Neuronal stem cell (in vitro differentiated cells): Measurements from ENCODE around the gene ATP2B3.

ENCODE experiments used
- DNase-seq: peaks from one replicate; pipeline ENCODE4 v3.0.0-alpha.2; 2013; ENCODE audit warnings: low spot score
- H2AFZ ChIP-seq: one replicate; pipeline ENCODE4 v1.6.1; 2013; ENCODE audit warnings: mild to moderate bottlenecking, low read length, inconsistent platforms
- H2AK5ac ChIP-seq: 2 replicates; pipeline ENCODE4 v1.6.1; 2013; ENCODE audit warnings: low read depth, mild to moderate bottlenecking, inconsistent platforms, low read length, moderate library complexity, mixed read lengths
- H2BK120ac ChIP-seq: 2 replicates; pipeline ENCODE4 v1.6.1; 2013; ENCODE audit warnings: low read depth, mild to moderate bottlenecking, inconsistent platforms, low read length, moderate library complexity, mixed read lengths
- H2BK12ac ChIP-seq: one replicate; pipeline ENCODE4 v1.6.1; 2013; ENCODE audit warnings: low read length, inconsistent platforms
- H2BK15ac ChIP-seq: 2 replicates; pipeline ENCODE4 v1.6.1; 2013; ENCODE audit warnings: mild to moderate bottlenecking, low read length, inconsistent platforms, mixed read lengths
- H2BK5ac ChIP-seq: one replicate; pipeline ENCODE4 v1.6.1; 2013; ENCODE audit warnings: inconsistent platforms, mild to moderate bottlenecking, low read length, moderate library complexity
- H3K14ac ChIP-seq: one replicate; pipeline ENCODE4 v1.6.1; 2013; ENCODE audit warnings: low read length, inconsistent platforms
- H3K18ac ChIP-seq: 2 replicates; pipeline ENCODE4 v1.6.1; 2013; ENCODE audit warnings: low read length, inconsistent platforms
- H3K23ac ChIP-seq: 2 replicates; pipeline ENCODE4 v1.6.1; 2013; ENCODE audit warnings: low read depth, mild to moderate bottlenecking, mixed read lengths, low read length, inconsistent platforms; ENCODE audit not compliant: poor library complexity
- H3K27ac ChIP-seq: replicated peaks from 3 replicates; pipeline ENCODE4 v1.5.1; 2013; ENCODE audit warnings: low read length, inconsistent platforms
- H3K27me3 ChIP-seq, 3 experiments: 2 replicates each; pipeline ENCODE4 v1.6.1; 2013; ENCODE audit warnings: low read length in 3 of 3, mild to moderate bottlenecking in 2 of 3, inconsistent platforms in 1 of 3, low read depth in 1 of 3, mixed read lengths in 1 of 3, moderate library complexity in 1 of 3; ENCODE audit not compliant: control insufficient read depth in 3 of 3, insufficient read depth in 3 of 3
- H3K36me3 ChIP-seq, 2 donors: replicated peaks in 1 of 2; 2 replicates each; pipeline ENCODE4 v1.6.1; 2013; ENCODE audit warnings: low read length in 2 of 2; ENCODE audit not compliant: control insufficient read depth in 2 of 2, insufficient read depth in 2 of 2
- H3K4ac ChIP-seq: 2 replicates; pipeline ENCODE4 v1.6.1; 2013; ENCODE audit warnings: inconsistent platforms, mild to moderate bottlenecking, low read length, moderate library complexity
- H3K4me1 ChIP-seq, 2 donors: 1 replicate in 1 of 2; 2 replicates in 1 of 2; pipeline ENCODE4 v1.6.1; 2013; ENCODE audit warnings: low read length in 2 of 2, low read depth in 1 of 2; ENCODE audit not compliant: control insufficient read depth in 2 of 2, insufficient read depth in 1 of 2
- H3K4me2 ChIP-seq: one replicate; pipeline ENCODE4 v1.6.1; 2013; ENCODE audit warnings: mild to moderate bottlenecking, low read length, inconsistent platforms; ENCODE audit not compliant: insufficient read depth, poor library complexity, severe bottlenecking
- H3K4me3 ChIP-seq, 2 donors: 2 replicates each; pipeline ENCODE4 v1.5.1; 2013; ENCODE audit warnings: low read length in 2 of 2, mild to moderate bottlenecking in 2 of 2, inconsistent platforms in 1 of 2, moderate library complexity in 1 of 2
- H3K79me1 ChIP-seq: one replicate; pipeline ENCODE4 v1.6.1; 2013; ENCODE audit warnings: low read depth, mild to moderate bottlenecking, inconsistent platforms, low read length, moderate library complexity
- H3K9ac ChIP-seq: one replicate; pipeline ENCODE4 v1.6.1; 2013; ENCODE audit warnings: mild to moderate bottlenecking, low read depth, low read length, inconsistent platforms; ENCODE audit not compliant: poor library complexity
- H3K9me3 ChIP-seq, 2 donors: replicated peaks in 1 of 2; 2 replicates each; pipeline versions ENCODE3 to v1.6.1; 2013; ENCODE audit warnings: low read length in 2 of 2, mild to moderate bottlenecking in 2 of 2, inconsistent platforms in 1 of 2, low read depth in 1 of 2, mixed read lengths in 1 of 2, moderate library complexity in 1 of 2; ENCODE audit not compliant: control insufficient read depth in 2 of 2, insufficient read depth in 1 of 2
- H4K8ac ChIP-seq: one replicate; pipeline ENCODE4 v1.6.1; 2013; ENCODE audit warnings: low read depth, mild to moderate bottlenecking, inconsistent platforms, low read length, moderate library complexity
- H4K91ac ChIP-seq: one replicate; pipeline ENCODE4 v1.6.1; 2013; ENCODE audit warnings: low read length, low read depth, mild to moderate bottlenecking, inconsistent platforms; ENCODE audit not compliant: poor library complexity
- WGBS, 2 donors: extraction: QIAGEN DNeasy Blood & Tissue Kit; methylation state at CpG; one replicate each; pipeline ENCODE4 v1.1.7; 2013; ENCODE audit warnings: missing lambda C conversion rate in 2 of 2, mixed read lengths in 1 of 2; ENCODE audit not compliant: insufficient read length in 2 of 2, insufficient replicate concordance in 1 of 2; ENCODE audit errors: extremely low coverage in 2 of 2; 5-methylcytosine and 5-hydroxymethylcytosine counted together

The ATP2B3 gene

DNA sequence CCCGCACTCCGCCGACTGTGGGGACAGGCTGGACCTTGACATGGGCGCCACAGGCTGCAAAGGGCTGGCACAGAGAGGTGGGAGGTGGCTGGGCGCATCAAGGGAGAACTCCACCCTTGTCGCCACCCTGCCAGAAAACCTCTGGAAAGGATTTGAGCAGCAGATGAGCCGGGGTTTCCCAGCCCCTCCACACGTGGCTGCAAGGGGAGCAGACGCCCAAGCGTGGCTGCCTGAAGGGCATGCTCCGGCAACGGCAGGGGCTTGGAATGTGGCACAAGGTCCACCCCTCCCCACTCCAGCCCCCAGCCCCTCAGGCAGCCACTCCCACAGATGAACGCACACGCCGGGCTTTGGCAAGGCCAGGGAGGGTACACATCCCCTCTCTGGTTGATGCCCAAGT is 18.1 kb upstream of the ATP2B3 start:
- DNase-seq: no peak
- H3K36me3 ChIP-seq: no peaks in the 10 kb centered on the region
- H4K91ac ChIP-seq: no peak overlapping the region
- no peak overlapping the region for H3K9ac ChIP-seq
- H3K4me1 ChIP-seq: peaks cover 1 to 3% of the 10 kb centered on the region in 2 donors
- no peak overlapping the region for H2BK5ac ChIP-seq
- no peak overlapping the region for H3K23ac ChIP-seq
- no peak overlapping the region for H2AK5ac ChIP-seq
- H3K4ac ChIP-seq: no peak overlapping the region
- H3K14ac ChIP-seq: no peak overlapping the region
- H4K8ac ChIP-seq: no peak overlapping the region
- H3K4me2 ChIP-seq: no peak overlapping the region
- H3K9me3 ChIP-seq: no peaks in the 10 kb centered on the region
- no peak overlapping the region for H2BK12ac ChIP-seq
- no peak overlapping the region for H3K27ac ChIP-seq
- H2AFZ ChIP-seq: no peak overlapping the region
- H2BK15ac ChIP-seq: no peak overlapping the region
- no peak overlapping the region for H3K18ac ChIP-seq
- H3K79me1 ChIP-seq: no peaks in the 10 kb centered on the region
- no CpG with 5 or more reads among the region's 15 CpGs for WGBS, 2 donors
- no peak overlapping the region for H2BK120ac ChIP-seq
- H3K4me3 ChIP-seq: no peak overlapping the region
- H3K27me3 ChIP-seq: peaks cover 0 to 3% (median 0%) of the 10 kb centered on the region in 3 experiments

- no CpG with 5 or more reads among the region's 17 CpGs for whole genome bisulfite sequencing, 2 donors
- Histone ChIP-seq H2AK5ac (no peak overlapping the region), H2BK120ac (no peak overlapping the region), H3K4me1 (peaks cover 0 to 3% of the 10 kb centered on the region in 2 donors), H3K18ac (no peak overlapping the region), H3K36me3 (no peaks in the 10 kb centered on the region), H3K14ac (no peak overlapping the region), H3K4me3 (no peak overlapping the region), H3K23ac (no peak overlapping the region), H2AFZ (no peak overlapping the region), H3K4me2 (no peak overlapping the region), H3K27ac (no peak overlapping the region), H2BK15ac (no peak overlapping the region), H3K27me3 (peaks cover 0 to 3% (median 0%) of the 10 kb centered on the region in 3 experiments), H3K9ac (no peak overlapping the region), H3K79me1 (no peaks in the 10 kb centered on the region), H2BK12ac (no peak overlapping the region), H3K9me3 (no peaks in the 10 kb centered on the region), H4K91ac (no peak overlapping the region), H4K8ac (no peak overlapping the region), H3K4ac (no peak overlapping the region), H2BK5ac (no peak overlapping the region)
- no peak for DNase-seq
Observed at GRCh38 chrX:153499876-153500275, 17.6 kb upstream of the ATP2B3 start.

- Histone ChIP-seq H3K23ac (no peak overlapping the region), H3K14ac (no peak overlapping the region), H3K36me3 (no peaks in the 10 kb centered on the region), H3K27me3 (peaks cover 0 to 3% (median 0%) of the 10 kb centered on the region in 3 experiments), H3K9me3 (no peaks in the 10 kb centered on the region), H3K4me2 (no peak overlapping the region), H3K18ac (no peak overlapping the region), H3K79me1 (no peaks in the 10 kb centered on the region), H3K4me1 (no peaks in the 10 kb centered on the region), H4K91ac (no peak overlapping the region), H2AK5ac (no peak overlapping the region), H4K8ac (no peak overlapping the region), H3K27ac (no peak overlapping the region), H2BK12ac (no peak overlapping the region), H3K4me3 (no peak overlapping the region), H3K4ac (no peak overlapping the region), H2AFZ (no peak overlapping the region), H2BK120ac (no peak overlapping the region), H2BK5ac (no peak overlapping the region), H3K9ac (no peak overlapping the region), H2BK15ac (no peak overlapping the region)
- no CpG with 5 or more reads among the region's 9 CpGs for WGBS, 2 donors
- DNase-seq: no peak
Observed at GRCh38 chrX:153500676-153501280, 16.7 kb upstream of the ATP2B3 start.

- no peak overlapping the region for H2BK5ac ChIP-seq
- H2AFZ ChIP-seq: no peak overlapping the region
- no peak for DNase-seq
- no peak overlapping the region for H3K4ac ChIP-seq
- H2BK15ac ChIP-seq: no peak overlapping the region
- peak overlapping the region; percentile 48 for H3K18ac ChIP-seq
- no peak overlapping the region for H3K4me3 ChIP-seq
- no peak overlapping the region for H3K27ac ChIP-seq
- no peak overlapping the region for H4K8ac ChIP-seq
- no peaks in the 10 kb centered on the region for H3K27me3 ChIP-seq
- no peak overlapping the region for H3K14ac ChIP-seq
- H3K36me3 ChIP-seq: no peaks in the 10 kb centered on the region
- H3K9ac ChIP-seq: no peak overlapping the region
- no peak overlapping the region for H3K23ac ChIP-seq
- H3K4me2 ChIP-seq: no peak overlapping the region
- no CpG with 5 or more reads among the region's 8 CpGs for WGBS, 2 donors
- no peak overlapping the region for H4K91ac ChIP-seq
- no peak overlapping the region for H2AK5ac ChIP-seq
- H2BK12ac ChIP-seq: no peak overlapping the region
- no peaks in the 10 kb centered on the region for H3K4me1 ChIP-seq
- H2BK120ac ChIP-seq: no peak overlapping the region
- no peaks in the 10 kb centered on the region for H3K9me3 ChIP-seq
- no peaks in the 10 kb centered on the region for H3K79me1 ChIP-seq
Observed at GRCh38 chrX:153501530-153501929, 15.9 kb upstream of the ATP2B3 start.
